OCI-LY7 (cell line): ENCODE measurements around the gene AOAH. TPM values are rescaled to one million over a fixed set of nuclear protein-coding genes. Genes with fewer than 3 reads are reported as not detected.

ENCODE experiments used
- BruUV-seq: library from RNA; stranded (reverse); fragments of 400-500 nt; replicated peaks from 2 replicates; lab custom pipeline; 2021; lab: Mats Ljungman, UMichigan
- CTCF ChIA-PET: fragments of 300-600 bp; sonication (Branson Sonifier 250); formaldehyde crosslinking; loops from one replicate; lab custom pipeline; 2022; ENCODE audit warnings: antibody characterized with exemption; ENCODE audit not compliant: unreplicated experiment; lab: Charles Lee
- POLR2A ChIA-PET: fragments of 300-600 bp; sonication (Branson Sonifier 250); formaldehyde crosslinking; loops from one replicate; lab custom pipeline; 2022; ENCODE audit warnings: antibody characterized with exemption; lab: Charles Lee
- DNase-seq: peaks from one replicate; pipeline ENCODE4 v3.0.0-alpha.2; 2015; ENCODE audit warnings: low spot score
- H2AFZ ChIP-seq: fragments of 200-600 bp; sonication (generic), shearing (Covaris generic); 2 replicates; pipeline ENCODE4 v1.6.1; 2014; ENCODE audit warnings: mild to moderate bottlenecking, antibody characterized with exemption, low read length, moderate library complexity
- H3K27ac ChIP-seq: fragments of 200-600 bp; sonication (generic); 2 replicates; pipeline ENCODE4 v1.5.1; 2014; ENCODE audit warnings: mixed run types, low read depth, mild to moderate bottlenecking, moderate library complexity, low read length, inconsistent platforms; ENCODE audit not compliant: poor library complexity, severe bottlenecking
- H3K36me3 ChIP-seq: fragments of 200-600 bp; sonication (generic); 2 replicates; pipeline ENCODE4 v1.6.1; 2014; ENCODE audit warnings: mild to moderate bottlenecking, antibody characterized with exemption, low read length, moderate library complexity, mixed read lengths; ENCODE audit not compliant: insufficient read depth
- H3K4me1 ChIP-seq: fragments of 200-600 bp; sonication (generic); 2 replicates; pipeline ENCODE4 v1.5.1; 2014; ENCODE audit warnings: mild to moderate bottlenecking, low read length; ENCODE audit not compliant: insufficient read depth, poor library complexity, severe bottlenecking
- H3K4me2 ChIP-seq: fragments of 200-600 bp; sonication (generic); 2 replicates; pipeline ENCODE4 v1.6.1; 2014; ENCODE audit warnings: mild to moderate bottlenecking, low read length
- H3K4me3 ChIP-seq: fragments of 200-600 bp; sonication (generic); 2 replicates; pipeline ENCODE4 v1.5.1; 2014; ENCODE audit warnings: mild to moderate bottlenecking, low read depth, low read length; ENCODE audit not compliant: poor library complexity, severe bottlenecking
- H3K79me2 ChIP-seq: fragments of 200-600 bp; sonication (generic); 2 replicates; pipeline ENCODE4 v1.6.1; 2016; ENCODE audit warnings: low read depth, mild to moderate bottlenecking, low read length, moderate library complexity, mixed read lengths; ENCODE audit not compliant: insufficient read depth
- H3K9me2 ChIP-seq: fragments of 200-600 bp; sonication (generic); 2 replicates; pipeline ENCODE4 v1.6.1; 2016; ENCODE audit warnings: mild to moderate bottlenecking, low read length, mixed read lengths; ENCODE audit not compliant: insufficient read depth
- H3K9me3 ChIP-seq: fragments of 200-600 bp; sonication (generic); 2 replicates; pipeline ENCODE4 v1.6.1; 2014; ENCODE audit warnings: mild to moderate bottlenecking, mixed run types, low read length, mixed read lengths
- H4K20me1 ChIP-seq: fragments of 200-600 bp; sonication (generic); 2 replicates; pipeline ENCODE4 v1.6.1; 2014; ENCODE audit warnings: mild to moderate bottlenecking, antibody characterized with exemption, low read length, moderate library complexity, mixed read lengths; ENCODE audit not compliant: insufficient read depth
- EZH2phosphoT487 ChIP-seq: fragments of 200-600 bp; sonication (generic); IDR thresholded peaks from 2 replicates; pipeline ENCODE4 v1.6.1; 2018; ENCODE audit warnings: low read depth, borderline replicate concordance, mild to moderate bottlenecking, mixed run types, antibody characterized with exemption, low read length, moderate library complexity, mixed read lengths
- intact Hi-C: fragments of 100-400 bp; cut with micrococcal nuclease; formaldehyde crosslinking; loops from one replicate; pipeline ENCODE4 v1.10.0; 2022; ENCODE audit not compliant: unreplicated experiment
- total RNA-seq, 2 experiments: library from RNA; depleted of rRNA in 1 of 2; stranded (reverse); fragments of >200 nt in 1 of 2; shearing (Covaris generic) in 1 of 2; gene quantifications; 2 replicates each; pipeline ENCODE4 v1.2.3, GENCODE V29; 2014 to 2022
- TF ChIP-seq, protein P1 (sequence below): fragments of 200-600 bp; sonication (generic); conservative IDR thresholded peaks from 2 replicates; pipeline ENCODE4 v1.5.1; 2014; ENCODE audit warnings: mild to moderate bottlenecking, antibody characterized with exemption, low read length, moderate library complexity, mixed read lengths

AOAH gene
- total RNA-seq, 2 experiments from 2014 or later = 0.13 to 0.61 TPM

GRCh38 chr7:36638586-36639263 is 85.6 kb downstream of the AOAH start:
- no peak overlapping the region for H3K27ac ChIP-seq
- H3K9me3 ChIP-seq = no peaks in the 10 kb centered on the region
- DNase-seq = no peak
- intact Hi-C loops = no loop called here
- H3K4me1 ChIP-seq = no peaks in the 10 kb centered on the region
- POLR2A ChIA-PET = interaction anchor here (0.6 to 0.9 kb wide), 3 partner anchors 11 to 611 kb away, joined by 3 to 10 read pairs (median 4); no protein-coding TSS in a partner anchor
- TF ChIP-seq, protein P1, sequence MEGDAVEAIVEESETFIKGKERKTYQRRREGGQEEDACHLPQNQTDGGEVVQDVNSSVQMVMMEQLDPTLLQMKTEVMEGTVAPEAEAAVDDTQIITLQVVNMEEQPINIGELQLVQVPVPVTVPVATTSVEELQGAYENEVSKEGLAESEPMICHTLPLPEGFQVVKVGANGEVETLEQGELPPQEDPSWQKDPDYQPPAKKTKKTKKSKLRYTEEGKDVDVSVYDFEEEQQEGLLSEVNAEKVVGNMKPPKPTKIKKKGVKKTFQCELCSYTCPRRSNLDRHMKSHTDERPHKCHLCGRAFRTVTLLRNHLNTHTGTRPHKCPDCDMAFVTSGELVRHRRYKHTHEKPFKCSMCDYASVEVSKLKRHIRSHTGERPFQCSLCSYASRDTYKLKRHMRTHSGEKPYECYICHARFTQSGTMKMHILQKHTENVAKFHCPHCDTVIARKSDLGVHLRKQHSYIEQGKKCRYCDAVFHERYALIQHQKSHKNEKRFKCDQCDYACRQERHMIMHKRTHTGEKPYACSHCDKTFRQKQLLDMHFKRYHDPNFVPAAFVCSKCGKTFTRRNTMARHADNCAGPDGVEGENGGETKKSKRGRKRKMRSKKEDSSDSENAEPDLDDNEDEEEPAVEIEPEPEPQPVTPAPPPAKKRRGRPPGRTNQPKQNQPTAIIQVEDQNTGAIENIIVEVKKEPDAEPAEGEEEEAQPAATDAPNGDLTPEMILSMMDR = no peak
- TF ChIP-seq EZH2phosphoT487 = no peak
- no peak overlapping the region for H2AFZ ChIP-seq
- no TSS peak for BruUV-seq
- CTCF ChIA-PET = interaction anchor here (0.6 kb wide), 2 partner anchors 202 to 1244 kb away, joined by 3 to 5 read pairs; no protein-coding TSS in a partner anchor
- no peaks in the 10 kb centered on the region for H3K9me2 ChIP-seq
- H3K36me3 ChIP-seq = no peaks in the 10 kb centered on the region
- no peak overlapping the region for H3K4me2 ChIP-seq
- no peaks in the 10 kb centered on the region for H4K20me1 ChIP-seq
- H3K79me2 ChIP-seq = no peaks in the 10 kb centered on the region
- no peak overlapping the region for H3K4me3 ChIP-seq

DNA sequence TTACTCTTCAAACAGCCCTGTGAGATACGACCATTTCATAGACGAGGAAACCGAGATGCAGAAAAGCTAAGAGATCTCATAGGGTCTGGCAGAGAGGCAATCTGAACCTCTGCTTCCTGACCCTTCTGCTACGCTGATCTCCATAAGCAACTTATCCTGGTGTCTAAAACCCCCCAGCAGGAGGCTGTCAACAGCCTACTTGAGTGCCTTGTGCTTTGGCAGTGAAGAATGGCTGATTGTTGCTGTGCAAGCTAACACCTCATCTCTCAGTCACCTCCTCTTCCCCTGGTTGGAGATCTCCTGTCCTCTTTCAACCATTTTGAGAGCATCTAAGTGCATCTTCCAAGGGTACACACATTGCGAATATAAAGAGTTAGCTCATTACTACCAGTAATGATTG is 86.2 kb downstream of the AOAH start:
- no peak overlapping the region for H3K4me3 ChIP-seq
- no peaks in the 10 kb centered on the region for H3K36me3 ChIP-seq
- no TSS peak for BruUV-seq
- intact Hi-C loops = no loop called here
- H3K79me2 ChIP-seq = no peaks in the 10 kb centered on the region
- H3K27ac ChIP-seq = no peak overlapping the region
- H3K4me1 ChIP-seq = no peaks in the 10 kb centered on the region
- H3K9me3 ChIP-seq = no peaks in the 10 kb centered on the region
- ChIA-PET CTCF (interaction anchor here (0.6 kb wide), 1 partner anchor 202 kb away, joined by 5 read pairs; no protein-coding TSS in a partner anchor), POLR2A (interaction anchor here (0.7 kb wide), 1 partner anchor 612 kb away, joined by 10 read pairs; no protein-coding TSS in a partner anchor)
- no peak overlapping the region for H2AFZ ChIP-seq
- H3K9me2 ChIP-seq = no peaks in the 10 kb centered on the region
- H3K4me2 ChIP-seq = no peak overlapping the region
- TF ChIP-seq, protein P1 = no peak
- no peak for TF ChIP-seq EZH2phosphoT487
- H4K20me1 ChIP-seq = no peaks in the 10 kb centered on the region
- DNase-seq = no peak

DNA sequence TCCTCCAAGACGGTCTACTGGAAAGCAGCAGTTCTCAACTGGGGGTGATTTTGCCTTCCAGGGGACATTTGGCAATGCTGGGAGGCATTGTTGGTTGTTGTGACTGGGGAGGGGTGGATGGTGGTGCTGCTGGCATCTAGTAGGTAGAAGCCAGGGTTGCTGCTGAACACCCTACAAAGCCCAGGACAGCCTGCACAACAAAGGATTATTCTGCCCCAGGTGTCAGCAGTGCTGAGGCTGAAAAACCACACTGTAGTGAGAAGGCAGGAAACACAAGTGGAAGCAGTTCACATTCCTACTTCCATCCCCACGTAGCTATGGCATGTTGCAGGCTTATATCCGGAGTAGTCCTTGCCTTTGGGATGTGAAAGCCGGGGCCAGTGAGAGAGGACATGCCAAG is 86.9 kb downstream of the AOAH start:
- Histone ChIP-seq H2AFZ (no peak overlapping the region), H3K9me3 (no peaks in the 10 kb centered on the region), H4K20me1 (no peaks in the 10 kb centered on the region), H3K27ac (no peak overlapping the region), H3K9me2 (no peaks in the 10 kb centered on the region), H3K4me2 (no peak overlapping the region), H3K4me3 (no peak overlapping the region), H3K79me2 (no peaks in the 10 kb centered on the region), H3K4me1 (no peaks in the 10 kb centered on the region), H3K36me3 (no peaks in the 10 kb centered on the region)
- DNase-seq = no peak
- intact Hi-C loops = no loop called here
- no peak for TF ChIP-seq EZH2phosphoT487
- TF ChIP-seq, protein P1 = no peak
- ChIA-PET CTCF (no interaction called here), POLR2A (no interaction called here)
- BruUV-seq = no TSS peak
